T-helper 2 cell treated with Interferon-gamma antibody and Interleukin-4, amounts not matched to agents 100 ng/mL and 5 ng/mL, for 36 hours (primary cell): ENCODE results near the gene NMBR. TPM values are rescaled to one million over a fixed set of nuclear protein-coding genes. Genes with fewer than 3 reads are reported as not detected.
"Not testable (repeated sequence)": the region's sequence is repeated elsewhere in the genome, so short reads cannot be mapped to it uniquely, and the experiment has no call there.

ENCODE experiments used
- intact Hi-C: fragments of 100-400 bp; cut with micrococcal nuclease; formaldehyde crosslinking; loops from one replicate; pipeline ENCODE4 v1.15.1; 2023
- total RNA-seq: library from RNA; stranded (reverse); gene quantifications from 2 replicates; pipeline ENCODE4 v1.2.3, GENCODE V29; 2022

Gene NMBR
- total RNA-seq, 1 donor from 2014 or later: not detected

DNA sequence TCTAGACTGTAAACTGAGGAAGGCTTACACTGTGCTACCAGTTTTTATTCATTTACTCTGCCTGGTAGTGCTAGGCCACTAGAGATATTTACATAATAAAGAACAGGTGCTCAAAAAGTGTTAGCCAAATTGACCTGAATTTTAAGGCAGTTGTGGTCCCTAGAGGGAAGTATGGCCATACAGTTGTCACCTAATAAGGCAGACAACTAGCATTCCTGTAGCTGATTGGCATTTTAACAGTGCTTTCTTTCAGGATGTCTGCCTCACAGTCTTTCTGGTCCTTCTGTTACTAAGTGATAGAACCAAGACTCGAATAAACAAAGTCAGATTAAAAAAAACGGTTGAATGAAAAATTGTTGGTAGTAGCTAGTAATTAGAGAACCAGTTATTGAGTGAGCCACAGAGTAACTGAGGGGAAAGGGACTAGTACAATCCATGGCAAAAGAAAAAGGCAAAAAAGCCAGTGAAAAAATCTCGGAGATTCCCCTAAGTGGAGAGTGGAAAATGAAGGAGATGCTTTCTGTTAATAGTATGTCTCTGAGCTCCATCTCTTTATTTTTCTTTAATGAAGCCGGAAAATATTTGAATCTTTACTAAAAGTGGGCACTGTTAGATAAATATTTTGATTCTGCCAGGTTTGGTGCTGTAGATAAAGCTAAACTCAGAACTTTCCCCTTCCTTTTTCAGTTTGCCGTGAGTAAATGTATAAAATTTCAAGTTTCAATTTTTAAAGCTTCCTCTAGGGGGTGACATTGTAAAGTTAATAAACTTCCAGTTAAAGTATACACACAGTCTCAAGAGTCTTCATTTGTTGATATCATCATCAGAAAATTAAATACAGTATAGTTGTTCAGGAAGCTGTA is 9.2 kb upstream of the NMBR start:
- intact Hi-C loops: loop anchor here (1.0 to 2.0 kb wide), 2 partner anchors 51 to 232 kb away; no protein-coding TSS in a partner anchor

DNA sequence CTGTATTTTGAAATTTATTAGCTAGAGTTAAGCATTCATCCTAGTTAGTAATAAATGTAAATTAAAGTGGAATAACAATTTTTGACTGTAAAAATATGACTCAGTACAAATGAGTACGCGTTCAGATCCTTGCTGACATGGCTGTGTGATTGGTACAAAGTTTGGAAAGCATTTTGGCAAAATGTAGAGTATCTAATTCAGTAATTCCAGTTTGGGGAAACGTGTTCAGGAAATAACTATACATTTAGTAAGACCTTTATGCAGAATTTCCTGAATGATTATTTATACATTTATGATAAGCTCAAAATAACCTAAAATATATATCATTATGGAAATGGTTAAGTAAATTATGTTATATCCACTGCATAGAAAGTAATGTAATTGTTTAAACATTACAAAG is 8.2 kb upstream of the NMBR start:
- intact Hi-C loops: no loop called here

DNA sequence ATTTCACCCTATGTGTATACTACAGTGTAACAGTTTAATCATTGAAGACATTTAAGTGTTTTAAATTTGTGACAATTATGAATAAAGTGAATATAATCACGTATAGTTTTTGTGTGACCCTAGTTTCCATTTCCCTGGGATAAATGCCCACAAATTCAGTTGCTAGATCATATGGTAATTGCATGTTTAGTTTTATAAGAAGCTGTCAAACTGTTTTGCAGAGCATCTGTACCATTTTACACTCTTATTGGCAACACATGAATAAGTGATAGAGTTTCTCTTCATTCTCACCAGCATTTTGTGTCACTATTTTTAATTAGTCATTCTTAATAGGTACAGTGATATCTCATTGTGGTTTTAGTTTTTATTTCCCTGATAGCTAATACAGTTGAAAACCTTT is 7.4 kb upstream of the NMBR start:
- intact Hi-C loops: no loop called here

GRCh38 chr6:142153196-142153595 is 6.3 kb upstream of the NMBR start:
- intact Hi-C loops: no loop called here

GRCh38 chr6:142152746-142153145 is 5.8 kb upstream of the NMBR start:
- intact Hi-C loops: no loop called here

DNA sequence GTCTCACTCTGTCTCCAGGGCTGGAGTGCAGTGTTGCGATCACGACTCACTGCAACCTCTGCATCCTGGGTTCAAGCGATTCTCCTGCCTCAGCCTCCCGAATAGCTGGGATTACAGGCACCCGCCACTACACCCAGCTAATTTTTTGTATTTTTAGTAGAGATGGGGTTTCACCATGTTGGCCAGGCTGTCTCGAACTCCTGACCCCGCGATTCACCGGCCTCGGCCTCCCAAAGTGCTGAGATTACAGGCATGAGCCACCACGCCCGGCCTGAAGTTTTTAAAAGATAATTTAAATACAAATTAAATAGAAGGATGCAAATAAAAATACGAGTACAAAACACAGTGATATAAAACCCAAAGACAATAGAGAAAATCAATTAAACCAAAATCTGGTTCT is 5.4 kb downstream of the NMBR start:
- intact Hi-C loops: loop anchor here (10.0 kb wide), 6 partner anchors 333 to 1703 kb away; partner anchors contain the start of genes HIVEP2 and LTV1

GRCh38 chr6:142138876-142139275 is 8.0 kb downstream of the NMBR start:
- intact Hi-C loops: no loop called here

DNA sequence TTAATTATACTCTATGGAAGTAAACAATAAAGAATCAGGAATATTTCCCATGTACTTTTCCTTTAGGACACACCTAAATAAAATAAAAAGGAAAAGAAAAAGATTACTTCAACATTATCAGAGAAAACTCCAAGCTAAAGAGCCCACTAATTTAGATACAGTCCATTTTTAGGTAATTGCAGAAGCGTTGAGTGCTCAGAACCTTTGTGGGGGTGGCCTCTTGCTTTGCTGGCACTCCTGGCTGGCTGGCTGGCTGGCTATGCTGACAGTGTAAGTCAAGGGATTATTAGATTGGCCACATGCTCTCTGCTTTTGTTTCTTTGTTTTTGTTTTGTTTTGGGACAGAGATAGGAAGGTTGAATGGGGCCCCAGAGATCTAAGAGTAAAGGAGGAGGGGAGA is 14.3 kb downstream of the NMBR start, which contains the start of gene GJE1:
Gene GJE1 (plus strand): TSS at position 301 of the 400 bp plus-strand sequence. CDS start 234 bp downstream, outside the sequence.
- intact Hi-C loops: no loop called here

DNA sequence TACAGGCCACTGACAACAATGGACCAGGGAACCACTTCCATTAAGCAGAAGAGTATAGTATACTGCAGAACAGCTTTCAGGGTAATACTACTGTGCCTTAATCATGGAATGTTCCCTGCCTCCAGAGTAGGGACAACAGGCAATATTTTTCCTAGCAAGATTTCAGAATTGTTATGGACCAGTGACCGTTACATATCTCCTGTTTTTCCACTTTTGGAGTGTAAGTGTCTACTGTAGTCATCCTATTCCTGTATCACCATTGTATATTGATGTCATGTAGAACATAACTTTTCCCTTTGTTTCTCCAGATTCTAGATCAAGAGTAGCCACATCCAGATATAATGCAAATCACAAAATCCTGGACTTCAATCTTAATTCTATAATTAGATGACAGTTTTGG is 16.1 kb downstream of the NMBR start:
- intact Hi-C loops: no loop called here

DNA sequence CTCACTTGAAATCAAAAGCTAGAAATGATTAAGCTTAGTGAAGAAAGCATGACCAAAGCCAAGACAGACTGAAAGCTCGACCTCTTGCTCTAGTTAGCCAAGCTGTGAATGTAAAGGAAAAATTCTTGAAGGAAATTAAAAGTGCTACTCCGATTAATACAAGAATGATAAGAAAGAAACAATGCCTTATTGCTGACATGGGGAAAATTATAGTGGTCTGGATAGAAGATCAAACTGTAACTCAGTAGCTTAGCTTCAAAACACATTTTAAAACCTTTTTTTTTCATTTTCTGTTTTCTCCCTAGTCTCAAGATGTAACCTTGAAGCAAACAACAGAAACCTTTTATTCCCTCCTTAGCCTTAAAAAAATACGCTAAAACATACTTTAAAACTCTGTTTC is 25.6 kb downstream of the NMBR start:
- intact Hi-C loops: no loop called here

DNA sequence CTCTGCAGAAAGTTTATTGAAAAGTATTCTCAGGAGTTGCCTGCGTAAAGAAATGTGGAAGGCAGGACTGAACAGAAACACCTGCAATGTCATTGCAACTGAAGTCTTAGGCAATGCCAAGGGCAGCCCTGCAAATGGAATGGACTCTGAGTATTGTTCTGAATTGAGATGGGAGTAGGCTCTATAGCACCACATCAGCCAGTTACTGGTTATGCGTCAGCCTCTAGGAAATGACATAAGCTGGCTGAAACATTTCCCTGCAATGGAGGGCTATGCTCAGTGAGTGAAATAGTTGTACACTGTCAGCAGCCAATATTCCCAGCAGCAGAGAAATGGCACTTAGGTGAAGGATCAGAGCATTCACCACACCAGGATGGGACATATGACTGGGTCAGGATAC is 28.0 kb downstream of the NMBR start:
- intact Hi-C loops: no loop called here

- intact Hi-C loops: no loop called here
Measured at GRCh38 chr6:142118328-142118727, 28.6 kb downstream of the NMBR start.

DNA sequence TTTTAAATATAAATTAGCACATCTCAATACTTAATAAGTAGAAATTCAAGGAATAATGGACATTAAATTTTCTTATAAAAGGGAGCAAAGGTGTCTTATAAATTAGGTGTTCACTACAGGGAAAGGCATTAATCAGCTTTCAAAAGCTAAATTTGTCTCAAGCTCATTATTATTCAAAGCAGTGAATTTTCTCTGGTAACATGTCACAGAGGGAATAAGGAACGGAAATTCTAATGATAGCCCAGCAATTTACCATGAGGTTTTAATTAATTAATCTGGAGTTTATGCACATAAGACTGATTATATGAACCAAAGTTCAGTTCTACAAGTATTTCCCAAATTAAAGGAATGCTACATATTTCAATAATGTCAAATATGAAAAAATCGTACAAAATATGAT is 29.6 kb downstream of the NMBR start:
- intact Hi-C loops: no loop called here

DNA sequence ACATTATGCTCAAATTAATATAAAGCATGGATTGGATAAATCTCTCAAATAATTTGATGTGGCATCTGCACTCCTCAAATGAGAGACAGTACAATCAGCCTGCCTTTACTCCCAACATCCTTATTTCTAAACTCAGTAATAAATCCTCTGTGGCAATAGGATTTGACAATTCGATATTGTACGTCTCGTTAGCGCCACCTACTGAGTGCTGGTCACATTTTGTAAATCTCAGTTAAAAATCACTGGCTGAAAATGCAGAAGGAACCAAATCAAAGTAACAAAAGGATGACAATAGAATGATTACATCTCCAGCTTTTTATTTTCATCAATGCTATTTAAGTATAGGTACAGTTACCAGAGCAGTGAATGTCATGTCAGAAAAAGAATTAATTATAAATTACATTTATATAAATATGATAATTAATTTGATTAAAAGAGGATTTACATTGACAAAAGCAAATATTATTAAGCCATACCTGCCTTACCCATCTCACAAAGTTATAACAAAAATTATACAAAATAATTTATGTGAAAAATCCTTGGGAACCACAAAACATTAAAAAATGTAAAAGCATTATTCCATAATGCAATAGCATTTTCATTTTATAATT is 34.4 kb downstream of the NMBR start:
- intact Hi-C loops: loop anchor here (1.0 to 2.0 kb wide), 2 partner anchors 123 to 436 kb away; no protein-coding TSS in a partner anchor

GRCh38 chr6:142110820-142111219 is 36.1 kb downstream of the NMBR start:
- intact Hi-C loops: not testable (repeated sequence)

- intact Hi-C loops: not testable (repeated sequence)
Measured at GRCh38 chr6:142104820-142105219, 42.1 kb downstream of the NMBR start.

DNA sequence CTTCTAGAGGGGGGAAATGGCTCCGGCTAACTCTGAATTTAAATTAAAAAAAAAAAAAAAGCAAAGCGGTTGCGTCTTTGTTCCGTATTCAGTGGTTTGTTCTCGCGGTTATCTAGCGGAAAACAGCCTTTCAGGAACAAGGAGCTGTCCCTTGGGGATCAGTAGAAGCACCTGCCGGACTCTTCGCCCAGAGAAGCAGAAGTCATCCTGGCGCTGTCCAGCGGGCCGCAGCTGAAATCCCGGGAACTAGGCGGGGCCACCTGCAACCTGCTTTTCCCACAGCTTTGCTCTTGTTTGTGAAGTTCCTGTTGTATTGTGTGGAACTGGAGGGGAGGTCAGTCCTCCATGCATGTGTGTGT is 58.1 kb downstream of the NMBR start:
- intact Hi-C loops: no loop called here

DNA sequence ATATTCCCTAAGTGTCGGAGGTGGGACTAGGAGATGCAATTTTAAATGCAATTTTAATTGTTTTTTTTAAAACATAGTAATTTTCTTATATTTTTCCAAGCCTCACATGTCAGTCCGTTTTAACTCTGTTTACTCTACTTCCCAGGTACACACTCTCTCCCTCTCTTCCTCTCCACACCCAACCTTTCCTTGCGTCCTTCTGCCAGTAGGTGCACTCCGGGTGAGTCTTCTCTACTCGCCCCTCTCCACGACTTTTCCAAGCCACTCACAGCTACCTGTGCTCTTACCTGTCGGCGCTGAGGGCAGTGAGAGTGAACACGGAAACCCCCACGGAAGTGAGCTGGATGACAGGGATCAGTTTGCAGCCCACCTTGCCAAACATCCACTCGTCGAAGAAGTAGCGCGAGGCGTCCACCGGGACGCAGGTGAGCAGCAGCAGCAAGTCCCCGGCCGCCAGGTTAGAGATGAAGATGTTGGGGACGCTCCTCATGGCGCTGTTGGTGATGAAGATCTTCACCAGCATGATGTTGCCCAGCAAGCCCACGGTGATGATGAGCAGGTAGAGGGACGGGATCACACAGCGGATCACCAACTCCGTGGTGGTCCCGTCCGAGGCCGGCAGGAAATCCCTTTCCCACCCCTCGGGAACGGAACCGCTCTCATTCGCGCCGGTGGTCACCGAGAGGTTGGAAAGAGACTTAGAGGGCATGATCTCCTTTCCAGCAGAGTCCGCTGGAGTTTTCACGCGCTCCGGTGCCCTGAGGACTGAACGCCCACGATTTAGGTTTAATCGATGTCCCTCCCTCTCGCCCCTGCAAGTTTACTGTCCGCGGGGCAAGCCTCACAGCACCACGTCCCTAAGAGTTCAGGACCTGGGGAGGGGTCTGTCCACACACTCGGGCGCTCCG is 58.7 kb downstream of the NMBR start:
- intact Hi-C loops: no loop called here

GRCh38 chr6:142079130-142079529 is 67.8 kb downstream of the NMBR start:
- intact Hi-C loops: no loop called here

DNA sequence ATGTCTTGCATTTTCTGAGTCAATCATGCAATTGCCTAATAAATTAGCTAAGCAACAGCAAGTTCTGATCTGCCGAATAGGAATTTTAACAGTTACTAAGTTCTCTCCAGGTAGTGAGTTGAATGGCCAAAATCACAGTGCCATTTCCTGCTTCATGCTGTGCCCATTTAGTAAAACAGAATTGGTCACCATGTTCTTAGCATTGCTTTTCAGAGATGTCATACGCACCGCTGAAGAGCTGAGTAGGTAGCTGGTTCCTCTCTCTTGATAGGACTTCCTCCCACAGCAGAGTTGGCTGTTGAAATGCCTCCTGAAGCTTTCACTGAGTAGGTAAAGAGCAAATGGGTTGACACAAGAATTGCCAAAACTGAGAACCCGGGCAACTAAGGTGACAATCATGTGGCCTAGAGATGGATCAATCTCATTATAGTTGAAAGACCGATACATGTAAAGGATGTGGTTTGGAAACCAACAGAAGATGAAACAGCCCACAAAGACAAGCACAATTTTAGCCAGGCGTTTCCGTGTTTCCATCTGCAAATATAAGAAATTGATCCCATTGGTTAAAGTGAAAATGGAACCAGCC is 71.3 kb downstream of the NMBR start:
- intact Hi-C loops: no loop called here

DNA sequence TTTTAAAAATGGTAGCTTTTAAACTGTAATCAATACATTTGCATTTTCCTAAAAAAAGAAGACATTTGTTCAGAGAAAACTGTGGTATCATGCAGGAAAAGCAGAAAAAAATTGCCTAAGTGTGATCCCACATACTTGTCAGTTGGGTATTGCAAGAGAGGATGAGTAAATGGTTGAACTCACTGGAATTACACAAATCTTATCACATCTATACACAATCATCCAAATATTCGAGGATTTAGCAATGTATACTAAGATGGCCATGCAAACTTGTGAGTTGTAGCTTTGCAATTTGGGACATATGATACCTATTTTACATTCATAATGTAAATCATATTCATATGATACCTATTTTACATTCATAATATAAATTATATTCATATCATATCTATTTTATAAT is 72.4 kb downstream of the NMBR start:
- intact Hi-C loops: no loop called here
